ENCODE data around the gene EFHC1. TPM values are rescaled to one million over a fixed set of nuclear protein-coding genes. Genes with fewer than 3 reads are reported as not detected.

EFHC1 gene
- total RNA-seq, 1 experiment from 2014 or later = 26.9 TPM

DNA sequence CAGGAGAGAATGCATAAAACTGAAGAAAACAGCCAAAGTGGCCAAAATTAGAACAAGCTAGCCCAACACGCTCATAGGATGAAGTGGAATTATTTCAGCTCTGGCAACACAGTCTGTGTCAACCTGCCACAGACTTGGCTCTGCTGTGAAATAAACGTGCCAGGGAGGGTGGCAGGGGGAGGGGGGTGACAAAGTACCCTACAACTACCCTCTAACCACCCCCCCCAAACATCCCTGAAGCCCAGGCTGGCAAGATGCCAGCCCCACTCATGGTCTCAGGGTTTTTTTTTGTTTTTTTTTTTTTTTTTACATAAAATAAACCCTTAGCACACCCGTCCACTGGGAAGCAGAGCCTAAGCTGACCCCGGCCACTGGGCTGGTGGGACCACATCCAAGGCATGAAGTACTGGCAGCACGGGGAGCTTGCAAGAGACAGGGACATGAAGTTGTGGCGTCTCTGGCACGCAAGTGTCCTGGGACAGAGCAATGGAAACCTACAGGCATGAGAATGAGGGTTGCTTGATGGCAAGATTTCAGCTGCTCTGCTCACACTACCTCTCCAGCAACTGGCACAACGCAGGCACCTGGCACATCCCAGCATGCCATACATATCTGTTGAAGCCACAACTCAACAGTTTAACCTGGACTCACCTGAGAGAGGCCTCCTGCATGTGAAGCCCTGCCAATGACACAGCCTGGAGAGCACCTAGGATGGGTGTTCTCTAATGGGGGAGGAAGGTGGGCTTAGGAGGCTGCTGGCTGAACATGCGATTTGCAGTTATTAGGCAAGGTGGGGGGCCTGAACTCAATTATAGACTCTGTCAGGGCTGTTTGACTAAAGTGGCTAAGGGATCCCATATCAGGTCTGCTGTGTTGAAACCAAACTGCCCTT lies 80.3 kb downstream of the EFHC1 start:
- Mint-ChIP-seq H3K4me1 (ENCODE audit: insufficient read depth, unreplicated experiment) (peaks cover 28% of the 10 kb centered on the region), H3K4me3 (ENCODE audit: unreplicated experiment) (no peak overlapping the region), H3K27me3 (ENCODE audit: insufficient read depth, unreplicated experiment) (no peaks in the 10 kb centered on the region), H3K36me3 (ENCODE audit: insufficient read depth, unreplicated experiment) (peaks cover 27% of the 10 kb centered on the region), H3K27ac (ENCODE audit: low read depth, unreplicated experiment) (no peak overlapping the region), H3K9me3 (ENCODE audit: unreplicated experiment) (no peaks in the 10 kb centered on the region)
- intact Hi-C loops (cut with micrococcal nuclease) = loop anchor here (5.0 kb wide), 2 partner anchors 97 to 162 kb away; no protein-coding TSS in a partner anchor
- BruUV-seq (replicated peaks) = no TSS peak
- TF ChIP-seq CTCF (IDR thresholded peaks at IDR 0.05; ENCODE audit: unreplicated experiment) = no peak
- POLR2A ChIA-PET = interaction anchor here (0.8 to 1.3 kb wide), 3 partner anchors 43 to 81 kb away, joined by 3 to 4 read pairs (median 3); no protein-coding TSS in a partner anchor
- DNase-seq (ENCODE audit: unreplicated experiment) = no peak
- CTCF ChIA-PET = interaction anchor here (1.0 to 1.3 kb wide), 3 partner anchors 19 to 84 kb away, joined by 3 to 5 read pairs (median 3); no protein-coding TSS in a partner anchor

GRCh38 chr6:52502306-52503029 lies 82.3 kb downstream of the EFHC1 start:
- H3K9me3 Mint-ChIP-seq (ENCODE audit: unreplicated experiment) = no peaks in the 10 kb centered on the region
- intact Hi-C loops (cut with micrococcal nuclease) = loop anchor here (5.0 kb wide), 2 partner anchors 95 to 160 kb away; no protein-coding TSS in a partner anchor
- no peak for DNase-seq (ENCODE audit: unreplicated experiment)
- TF ChIP-seq CTCF (IDR thresholded peaks at IDR 0.05; ENCODE audit: unreplicated experiment) = no peak
- peaks cover 28% of the 10 kb centered on the region for H3K4me1 Mint-ChIP-seq (ENCODE audit: insufficient read depth, unreplicated experiment)
- POLR2A ChIA-PET = interaction anchor here (1.1 to 3.3 kb wide), 3 partner anchors 21 to 82 kb away, joined by 3 to 42 read pairs (median 29); partner anchors contain the start of gene EFHC1
- no peak overlapping the region for H3K4me3 Mint-ChIP-seq (ENCODE audit: unreplicated experiment)
- peaks cover 38% of the 10 kb centered on the region for H3K36me3 Mint-ChIP-seq (ENCODE audit: insufficient read depth, unreplicated experiment)
- H3K27ac Mint-ChIP-seq (ENCODE audit: low read depth, unreplicated experiment) = no peak overlapping the region
- CTCF ChIA-PET = interaction anchor here (0.8 to 0.9 kb wide), 2 partner anchors 80 to 387 kb away, joined by 3 read pairs; no protein-coding TSS in a partner anchor
- no TSS peak for BruUV-seq (replicated peaks)
- H3K27me3 Mint-ChIP-seq (ENCODE audit: insufficient read depth, unreplicated experiment) = no peaks in the 10 kb centered on the region

DNA sequence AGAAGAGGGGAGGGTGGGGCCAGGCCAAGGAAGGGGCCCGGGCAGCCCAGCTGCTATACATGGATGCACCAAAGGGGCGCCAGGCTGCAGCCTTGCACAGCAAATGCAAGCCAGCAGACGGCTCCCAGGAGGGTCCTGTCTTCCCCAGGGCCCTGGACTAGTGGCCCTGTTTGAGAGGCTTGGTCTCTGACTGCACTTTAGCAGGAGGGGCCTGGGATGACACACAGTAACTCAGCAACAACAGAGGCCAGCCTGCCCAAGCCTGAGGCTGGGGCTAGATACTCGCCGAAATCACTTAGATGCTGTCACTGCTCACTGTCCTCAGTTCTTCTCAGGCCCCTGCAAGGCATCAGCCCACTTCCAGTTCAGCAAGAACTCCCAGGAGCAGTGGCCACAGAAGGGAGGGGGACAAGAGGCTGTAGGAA lies 83.2 kb downstream of the EFHC1 start:
- no peak for DNase-seq (ENCODE audit: unreplicated experiment)
- Mint-ChIP-seq H3K4me3 (ENCODE audit: unreplicated experiment) (peak overlapping the region; percentile 28), H3K4me1 (ENCODE audit: insufficient read depth, unreplicated experiment) (peaks cover 33% of the 10 kb centered on the region), H3K9me3 (ENCODE audit: unreplicated experiment) (no peaks in the 10 kb centered on the region), H3K27me3 (ENCODE audit: insufficient read depth, unreplicated experiment) (no peaks in the 10 kb centered on the region), H3K27ac (ENCODE audit: low read depth, unreplicated experiment) (peak overlapping the region; percentile 61), H3K36me3 (ENCODE audit: insufficient read depth, unreplicated experiment) (peaks cover 40% of the 10 kb centered on the region)
- no TSS peak for BruUV-seq (replicated peaks)
- ChIA-PET CTCF (interaction anchor here (0.7 to 1.3 kb wide), 2 partner anchors 11 to 168 kb away, joined by 3 read pairs; no protein-coding TSS in a partner anchor), POLR2A (interaction anchor here (1.0 to 3.3 kb wide), 16 partner anchors 11 to 219 kb away, joined by 3 to 45 read pairs (median 6); partner anchors contain the start of genes EFHC1, MCM3, TMEM14A and TRAM2)
- TF ChIP-seq CTCF (IDR thresholded peaks at IDR 0.05; ENCODE audit: unreplicated experiment) = no peak
- intact Hi-C loops (cut with micrococcal nuclease) = loop anchor here (5.0 kb wide), 2 partner anchors 94 to 159 kb away; no protein-coding TSS in a partner anchor

Measured in MCF 10A (cell line).